Measurements from ENCODE around the gene VPS11.
A peak's percentile ranks its signal among the peaks of the same experiment; 100 is the strongest.

VPS11 gene

DNA sequence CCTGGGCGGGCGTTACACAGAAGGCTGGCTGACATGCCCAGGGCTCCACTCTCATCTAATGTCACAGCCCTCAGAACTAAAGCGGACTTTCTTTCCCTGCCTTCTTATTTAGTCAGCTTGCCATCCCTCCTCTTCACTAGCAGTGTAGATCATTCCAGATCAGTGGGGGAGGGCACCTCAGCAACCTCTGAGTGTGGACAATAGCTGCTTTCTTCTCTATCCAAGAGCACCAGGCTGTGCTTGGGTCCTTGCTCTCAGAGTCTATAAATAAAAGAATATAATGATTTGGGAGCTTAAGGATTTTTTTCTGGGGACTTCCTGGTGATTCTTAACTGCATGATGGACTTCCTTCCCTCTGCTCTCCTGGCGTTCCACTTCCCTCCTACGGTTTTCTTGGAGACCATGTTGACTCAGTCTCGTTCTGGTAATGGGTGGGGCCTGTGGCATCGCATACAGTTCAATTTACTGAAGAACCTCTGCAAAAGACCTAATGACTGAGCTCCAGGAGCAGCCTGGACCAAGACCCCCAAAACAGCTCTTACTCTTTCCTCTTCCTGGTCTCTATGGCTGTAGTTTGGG lies 14.2 kb downstream of the VPS11 start:
- peak overlapping the region; percentile 68 for H3K27ac Mint-ChIP-seq
- H3K4me3 Mint-ChIP-seq = no peak overlapping the region
- no peaks in the 10 kb centered on the region for H3K9me3 Mint-ChIP-seq
- H3K4me1 Mint-ChIP-seq = peaks cover 8 to 10% of the 10 kb centered on the region in 2 donors
- H3K27me3 Mint-ChIP-seq = no peaks in the 10 kb centered on the region
- H3K36me3 Mint-ChIP-seq = peaks cover 29 to 40% of the 10 kb centered on the region in 2 donors
- DNase-seq (no peak), ATAC-seq (replicated peaks) (no peak)

DNA sequence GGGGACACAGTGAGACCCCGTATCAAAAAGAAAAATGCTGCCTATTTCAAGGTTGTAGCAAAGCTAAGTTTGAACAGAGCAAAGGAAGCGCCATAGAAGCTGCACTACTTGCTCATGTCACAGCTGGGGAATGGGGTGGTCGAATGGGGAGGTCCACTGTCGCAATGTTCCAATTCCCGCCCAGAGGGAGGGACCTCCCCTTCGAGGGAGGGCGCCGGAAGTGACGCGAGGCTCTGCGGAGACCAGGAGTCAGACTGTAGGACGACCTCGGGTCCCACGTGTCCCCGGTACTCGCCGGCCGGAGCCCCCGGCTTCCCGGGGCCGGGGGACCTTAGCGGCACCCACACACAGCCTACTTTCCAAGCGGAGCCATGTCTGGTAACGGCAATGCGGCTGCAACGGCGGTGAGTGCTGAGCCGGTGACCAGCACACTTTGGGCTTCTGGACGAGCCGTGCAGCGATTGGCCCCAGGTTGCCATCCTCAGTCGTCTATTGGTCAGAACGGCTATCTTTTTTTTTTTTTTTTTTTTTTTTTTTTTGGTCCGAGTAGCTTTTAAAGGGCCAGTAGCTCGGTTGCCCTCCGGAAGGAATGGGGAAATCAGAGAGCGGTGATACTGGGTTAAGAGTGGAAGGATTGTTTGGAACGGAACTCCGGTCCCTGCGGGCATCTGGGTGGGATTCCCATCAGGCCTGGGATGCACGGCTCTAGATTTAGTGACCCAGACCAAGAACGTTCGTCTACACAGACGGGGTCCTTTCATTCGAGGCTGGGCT lies 17.2 kb downstream of the VPS11 start, which contains the start of gene HMBS:
Gene HMBS (plus strand): TSS at position 219 of the 774 bp plus-strand sequence. CDS start 153 bp downstream, at position 372.
- H3K27ac Mint-ChIP-seq = peak within 1 kb of the TSS; percentile 98
- ATAC-seq (replicated peaks) (peak; percentile 93 to 95), DNase-seq (peak; percentile 91)
- H3K9me3 Mint-ChIP-seq = no peaks in the 10 kb centered on the region
- H3K4me3 Mint-ChIP-seq = peak within 1 kb of the TSS; percentile 96 to 97
- H3K27me3 Mint-ChIP-seq = no peaks in the 10 kb centered on the region
- H3K36me3 Mint-ChIP-seq = peaks cover 21 to 33% of the 10 kb centered on the region in 2 donors
- peaks cover 13 to 22% of the 10 kb centered on the region in 2 donors for H3K4me1 Mint-ChIP-seq

DNA sequence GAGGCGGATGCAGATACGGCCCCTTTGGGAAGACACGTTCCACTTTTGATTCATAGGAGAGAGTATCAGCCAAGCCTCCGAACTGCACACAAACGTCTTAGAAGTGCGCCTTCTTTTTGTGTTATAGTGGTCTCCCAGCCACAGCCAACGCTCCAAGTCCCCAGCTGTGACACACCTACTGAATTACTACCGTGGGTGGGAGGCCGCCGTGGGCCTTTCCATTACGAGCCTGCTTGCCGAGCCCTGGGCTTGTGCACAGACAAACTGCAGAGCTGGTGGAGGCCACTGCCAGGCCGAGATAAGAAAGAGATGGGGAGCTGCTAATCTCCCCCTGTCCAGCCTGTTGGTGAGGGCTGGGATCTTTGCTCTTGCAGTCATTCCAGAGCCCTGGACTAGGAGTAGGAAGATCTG lies 17.8 kb downstream of the VPS11 start:
- DNase-seq = no peak

DNA sequence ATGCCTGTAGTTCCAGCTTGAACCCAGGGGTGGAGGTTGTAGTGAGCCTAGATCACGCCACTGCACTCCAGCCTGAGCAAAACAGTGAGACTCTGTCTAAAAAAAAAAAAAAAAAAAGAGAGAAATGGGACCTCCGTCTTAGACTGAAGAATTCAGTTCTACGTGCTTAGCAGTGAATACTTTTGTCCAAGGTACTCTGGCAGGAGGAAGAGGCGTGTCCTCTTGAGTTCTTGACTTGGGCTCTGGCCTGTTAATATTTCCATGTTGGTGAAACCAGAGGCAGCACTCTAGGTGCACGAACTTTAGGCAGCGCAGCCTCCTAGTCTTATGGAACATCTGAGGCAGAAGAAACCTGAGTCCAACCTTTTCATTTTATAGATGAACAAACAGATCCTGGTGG lies 19.5 kb downstream of the VPS11 start:
- ATAC-seq (replicated peaks) = no peak
- H3K4me1 Mint-ChIP-seq = peaks cover 16 to 30% of the 10 kb centered on the region in 2 donors
- no peak overlapping the region for H3K4me3 Mint-ChIP-seq
- H3K36me3 Mint-ChIP-seq = peaks cover 18 to 25% of the 10 kb centered on the region in 2 donors
- H3K9me3 Mint-ChIP-seq = no peaks in the 10 kb centered on the region
- DNase-seq = no peak
- H3K27me3 Mint-ChIP-seq = no peaks in the 10 kb centered on the region
- H3K27ac Mint-ChIP-seq = no peak overlapping the region

More for the DNA sequence above, 17.8 kb downstream of the VPS11 start:
- Mint-ChIP-seq H3K36me3 (peaks cover 26 to 36% of the 10 kb centered on the region in 2 donors), H3K27me3 (no peaks in the 10 kb centered on the region), H3K9me3 (no peaks in the 10 kb centered on the region), H3K4me3 (peak overlapping the region; percentile 96 to 97), H3K4me1 (peaks cover 14 to 28% of the 10 kb centered on the region in 2 donors), H3K27ac (peak overlapping the region; percentile 98)
- peak; percentile 36 to 47 for ATAC-seq (replicated peaks)

DNA sequence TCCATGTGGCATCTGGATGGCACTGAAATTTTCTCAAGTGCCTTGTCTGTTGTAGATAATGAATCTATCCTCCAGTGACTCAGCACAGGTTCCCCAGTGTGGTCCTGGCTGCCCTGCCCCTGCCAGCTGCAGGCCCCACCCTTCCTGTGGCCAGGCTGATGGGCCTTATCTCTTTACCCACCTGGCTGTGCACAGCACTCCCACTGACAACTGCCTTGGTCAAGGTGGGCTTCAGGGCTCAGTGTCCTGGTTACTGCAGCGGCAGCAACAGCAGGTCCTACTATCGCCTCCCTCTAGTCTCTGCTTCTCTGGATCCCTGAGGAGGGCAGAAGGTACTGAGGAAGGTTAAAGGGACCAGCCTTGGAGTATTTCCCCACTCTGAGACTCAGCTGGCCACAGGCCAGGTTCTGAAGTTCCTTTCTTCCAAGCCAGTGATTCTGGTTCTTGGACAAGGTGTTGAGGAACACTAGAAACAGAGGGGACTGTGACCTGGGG lies 20.2 kb downstream of the VPS11 start:
- H3K9me3 Mint-ChIP-seq = no peaks in the 10 kb centered on the region
- no peak for ATAC-seq (replicated peaks)
- no peak overlapping the region for H3K27ac Mint-ChIP-seq
- no peaks in the 10 kb centered on the region for H3K27me3 Mint-ChIP-seq
- H3K36me3 Mint-ChIP-seq = peaks cover 19 to 27% of the 10 kb centered on the region in 2 donors
- peaks cover 21 to 37% of the 10 kb centered on the region in 2 donors for H3K4me1 Mint-ChIP-seq
- H3K4me3 Mint-ChIP-seq = no peak overlapping the region
- no peak for DNase-seq

DNA sequence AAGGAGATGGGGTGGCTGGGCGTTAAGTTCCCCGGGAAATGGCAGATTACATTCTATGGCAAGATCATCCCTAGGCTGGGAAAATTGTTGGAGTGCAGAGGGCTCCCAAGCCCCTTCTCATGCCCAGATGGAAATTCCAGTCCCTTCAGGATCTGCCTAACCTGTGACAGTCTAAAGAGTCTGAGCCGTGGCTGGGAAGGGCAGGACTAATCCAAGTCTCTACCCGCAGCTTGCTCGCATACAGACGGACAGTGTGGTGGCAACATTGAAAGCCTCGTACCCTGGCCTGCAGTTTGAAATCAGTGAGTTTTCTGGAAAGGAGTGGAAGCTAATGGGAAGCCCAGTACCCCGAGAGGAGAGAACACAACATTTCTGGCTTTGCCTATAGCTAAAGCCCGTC lies 20.8 kb downstream of the VPS11 start:
- peaks cover 19 to 30% of the 10 kb centered on the region in 2 donors for H3K36me3 Mint-ChIP-seq
- no peaks in the 10 kb centered on the region for H3K9me3 Mint-ChIP-seq
- H3K27me3 Mint-ChIP-seq = no peaks in the 10 kb centered on the region
- no peak for DNase-seq
- no peak for ATAC-seq (replicated peaks)
- no peak overlapping the region for H3K4me3 Mint-ChIP-seq
- no peak overlapping the region for H3K27ac Mint-ChIP-seq
- H3K4me1 Mint-ChIP-seq = peaks cover 24 to 43% of the 10 kb centered on the region in 2 donors

DNA sequence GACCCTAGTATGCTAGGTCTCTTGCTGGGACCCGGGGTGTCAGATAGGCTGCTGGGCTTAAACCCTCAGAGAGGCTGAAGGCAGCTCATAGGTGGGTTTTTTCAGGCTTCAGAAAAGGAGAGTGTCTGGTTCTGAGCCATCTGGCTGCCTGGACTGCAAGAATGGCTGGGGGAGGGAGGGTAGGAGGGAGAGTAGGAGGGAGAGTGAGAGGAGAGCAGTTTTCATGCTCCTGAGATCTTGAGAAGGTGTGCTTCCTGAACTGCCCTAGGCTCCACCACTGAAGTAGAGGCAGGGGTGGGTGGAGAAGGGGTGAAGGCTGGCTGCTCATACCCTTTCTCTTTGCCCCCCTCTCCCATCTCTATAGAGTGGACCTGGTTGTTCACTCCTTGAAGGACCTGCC lies 21.7 kb downstream of the VPS11 start:
- no peak for DNase-seq
- H3K36me3 Mint-ChIP-seq = peaks cover 25 to 39% of the 10 kb centered on the region in 2 donors
- H3K9me3 Mint-ChIP-seq = no peaks in the 10 kb centered on the region
- peaks cover 24 to 51% of the 10 kb centered on the region in 2 donors for H3K4me1 Mint-ChIP-seq
- no peak overlapping the region for H3K27ac Mint-ChIP-seq
- H3K27me3 Mint-ChIP-seq = no peaks in the 10 kb centered on the region
- ATAC-seq (replicated peaks) = no peak
- H3K4me3 Mint-ChIP-seq = no peak overlapping the region

DNA sequence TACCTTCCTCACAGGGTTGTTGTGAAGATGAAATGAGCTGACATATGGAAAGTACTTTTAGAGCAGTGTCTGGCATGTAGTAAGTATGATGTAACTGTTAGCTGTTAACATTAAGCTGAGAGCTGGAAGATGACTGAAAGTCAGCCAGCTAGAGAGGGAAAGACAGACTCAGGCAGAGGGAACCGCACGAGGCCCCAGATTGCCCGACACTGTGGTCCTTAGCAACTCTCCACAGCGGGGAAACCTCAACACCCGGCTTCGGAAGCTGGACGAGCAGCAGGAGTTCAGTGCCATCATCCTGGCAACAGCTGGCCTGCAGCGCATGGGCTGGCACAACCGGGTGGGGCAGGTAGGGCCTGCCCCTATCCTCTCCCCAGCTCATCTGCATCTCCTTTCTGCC lies 23.6 kb downstream of the VPS11 start:
- H3K36me3 Mint-ChIP-seq = peaks cover 31 to 43% of the 10 kb centered on the region in 2 donors
- no peaks in the 10 kb centered on the region for H3K27me3 Mint-ChIP-seq
- DNase-seq (no peak), ATAC-seq (replicated peaks) (no peak)
- no peaks in the 10 kb centered on the region for H3K9me3 Mint-ChIP-seq
- H3K4me3 Mint-ChIP-seq = no peak overlapping the region
- no peak overlapping the region for H3K27ac Mint-ChIP-seq
- H3K4me1 Mint-ChIP-seq = peaks cover 21 to 56% of the 10 kb centered on the region in 2 donors

DNA sequence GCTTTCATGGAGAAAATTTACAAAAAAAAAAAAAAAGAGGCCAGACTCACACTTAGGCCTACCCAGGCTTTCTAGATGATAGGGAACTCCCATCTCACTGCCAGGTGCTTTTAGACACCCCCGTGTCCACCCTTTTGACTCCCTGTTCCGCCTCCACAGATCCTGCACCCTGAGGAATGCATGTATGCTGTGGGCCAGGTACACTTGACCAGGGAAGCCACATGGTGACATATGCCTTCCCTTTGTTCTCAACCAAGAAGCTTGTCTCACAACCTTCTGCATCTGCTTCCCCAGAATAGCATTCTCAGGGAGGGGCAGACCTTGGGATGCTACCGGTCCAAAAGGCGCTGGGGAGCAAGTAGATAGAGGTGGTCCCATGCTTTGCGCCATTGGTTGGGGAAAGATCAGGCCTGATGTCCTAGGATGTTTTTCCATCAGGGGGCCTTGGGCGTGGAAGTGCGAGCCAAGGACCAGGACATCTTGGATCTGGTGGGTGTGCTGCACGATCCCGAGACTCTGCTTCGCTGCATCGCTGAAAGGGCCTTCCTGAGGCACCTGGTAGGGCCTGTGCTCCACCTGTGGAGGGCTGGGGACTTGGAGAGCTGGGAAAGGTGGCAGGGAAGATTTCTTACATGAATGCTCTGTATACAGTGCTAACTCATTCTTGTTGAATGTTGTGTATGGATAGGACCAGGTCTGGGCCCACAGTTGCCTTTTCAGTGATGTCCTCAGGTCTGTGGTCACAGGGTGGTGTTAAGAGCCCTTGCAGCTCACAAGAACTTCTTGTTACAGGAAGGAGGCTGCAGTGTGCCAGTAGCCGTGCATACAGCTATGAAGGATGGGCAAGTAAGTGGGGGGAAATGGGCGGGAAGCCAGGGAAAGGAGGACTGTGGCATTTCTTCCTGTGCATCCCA lies 24.6 kb downstream of the VPS11 start:
- Mint-ChIP-seq H3K27ac (no peak overlapping the region), H3K4me3 (peak overlapping the region; percentile 19 to 29), H3K9me3 (no peaks in the 10 kb centered on the region), H3K4me1 (peaks cover 21 to 62% of the 10 kb centered on the region in 2 donors), H3K36me3 (peaks cover 37 to 50% of the 10 kb centered on the region in 2 donors), H3K27me3 (no peaks in the 10 kb centered on the region)
- no peak for ATAC-seq (replicated peaks)
- no peak for DNase-seq

DNA sequence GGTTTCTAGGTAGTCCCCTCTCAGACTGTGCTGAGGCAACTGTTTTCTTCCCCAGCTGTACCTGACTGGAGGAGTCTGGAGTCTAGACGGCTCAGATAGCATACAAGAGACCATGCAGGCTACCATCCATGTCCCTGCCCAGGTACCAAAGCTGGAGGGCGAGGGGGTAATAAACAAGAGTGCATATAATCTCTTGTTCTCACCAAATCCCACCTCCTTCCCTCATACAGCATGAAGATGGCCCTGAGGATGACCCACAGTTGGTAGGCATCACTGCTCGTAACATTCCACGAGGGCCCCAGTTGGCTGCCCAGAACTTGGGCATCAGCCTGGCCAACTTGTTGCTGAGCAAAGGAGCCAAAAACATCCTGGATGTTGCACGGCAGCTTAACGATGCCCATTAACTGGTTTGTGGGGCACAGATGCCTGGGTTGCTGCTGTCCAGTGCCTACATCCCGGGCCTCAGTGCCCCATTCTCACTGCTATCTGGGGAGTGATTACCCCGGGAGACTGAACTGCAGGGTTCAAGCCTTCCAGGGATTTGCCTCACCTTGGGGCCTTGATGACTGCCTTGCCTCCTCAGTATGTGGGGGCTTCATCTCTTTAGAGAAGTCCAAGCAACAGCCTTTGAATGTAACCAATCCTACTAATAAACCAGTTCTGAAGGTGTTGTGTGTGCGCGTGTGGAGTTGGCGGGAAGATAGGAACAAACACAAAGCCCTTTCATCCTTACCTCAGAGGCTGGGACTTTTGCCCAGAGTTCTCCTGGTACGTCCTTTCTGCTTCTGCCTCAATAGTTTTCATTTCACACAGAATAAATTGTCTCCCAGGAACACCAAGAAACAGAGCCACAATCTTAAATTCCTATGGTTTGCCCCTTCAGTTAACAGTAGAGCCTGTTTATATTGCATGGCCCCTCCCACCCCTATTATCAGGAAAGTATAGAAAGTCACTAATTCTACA lies 25.5 kb downstream of the VPS11 start:
- H3K27me3 Mint-ChIP-seq = no peaks in the 10 kb centered on the region
- H3K9me3 Mint-ChIP-seq = no peaks in the 10 kb centered on the region
- peak overlapping the region; percentile 95 for H3K27ac Mint-ChIP-seq
- peaks cover 21 to 61% of the 10 kb centered on the region in 2 donors for H3K4me1 Mint-ChIP-seq
- ATAC-seq (replicated peaks) (no peak), DNase-seq (no peak)
- peaks cover 43 to 54% of the 10 kb centered on the region in 2 donors for H3K36me3 Mint-ChIP-seq
- H3K4me3 Mint-ChIP-seq = peak overlapping the region; percentile 93 to 97

DNA sequence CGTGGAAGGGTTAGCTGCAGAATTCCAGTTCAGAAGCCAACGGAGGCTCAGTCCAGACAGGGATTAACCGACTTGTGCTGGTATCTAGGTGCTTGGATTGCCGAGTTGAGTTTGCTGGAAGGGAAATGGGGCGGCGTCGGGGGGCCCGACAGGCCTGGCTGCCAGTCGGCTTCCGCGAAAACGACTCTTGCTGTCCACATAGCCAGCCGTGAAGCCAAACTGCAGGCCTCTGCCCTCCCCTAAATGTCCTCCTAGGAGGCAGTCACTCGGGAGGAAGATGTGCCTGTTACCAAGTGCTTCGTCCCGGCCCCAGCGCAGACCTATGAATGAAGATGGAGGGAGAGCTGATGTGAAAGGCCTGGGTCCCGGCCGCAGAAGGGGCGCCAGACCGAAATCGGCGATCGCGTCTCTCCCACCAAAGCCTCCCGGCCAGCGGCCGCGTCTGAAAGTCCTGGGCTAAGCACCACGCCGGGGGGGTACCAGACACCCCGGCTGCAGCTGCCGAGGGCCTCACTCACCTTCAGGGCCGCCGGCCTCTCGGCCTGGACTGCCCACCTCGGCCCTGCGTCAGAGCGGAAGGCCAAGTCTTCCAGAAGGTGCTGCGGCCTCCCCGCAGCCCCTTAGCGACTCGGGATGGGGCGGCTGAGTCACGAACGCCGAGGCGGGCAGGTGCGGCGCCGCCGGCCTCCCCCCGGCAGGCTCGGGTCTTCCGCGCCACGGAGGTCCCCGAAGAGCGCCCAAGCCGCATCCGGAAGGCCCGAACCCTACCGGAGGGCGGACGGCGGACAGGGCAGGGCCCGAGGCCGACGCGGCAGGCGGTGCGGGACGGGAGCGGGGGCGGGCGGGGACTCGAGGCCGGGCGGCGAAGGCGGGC lies 26.6 kb downstream of the VPS11 start:
- DNase-seq (peak; percentile 43), ATAC-seq (replicated peaks) (peak; percentile 20 to 22)
- H3K27me3 Mint-ChIP-seq = no peaks in the 10 kb centered on the region
- H3K4me1 Mint-ChIP-seq = peaks cover 26 to 59% of the 10 kb centered on the region in 2 donors
- H3K27ac Mint-ChIP-seq = peak overlapping the region; percentile 97
- H3K9me3 Mint-ChIP-seq = no peaks in the 10 kb centered on the region
- peak overlapping the region; percentile 93 to 97 for H3K4me3 Mint-ChIP-seq
- H3K36me3 Mint-ChIP-seq = peaks cover 45 to 57% of the 10 kb centered on the region in 2 donors

DNA sequence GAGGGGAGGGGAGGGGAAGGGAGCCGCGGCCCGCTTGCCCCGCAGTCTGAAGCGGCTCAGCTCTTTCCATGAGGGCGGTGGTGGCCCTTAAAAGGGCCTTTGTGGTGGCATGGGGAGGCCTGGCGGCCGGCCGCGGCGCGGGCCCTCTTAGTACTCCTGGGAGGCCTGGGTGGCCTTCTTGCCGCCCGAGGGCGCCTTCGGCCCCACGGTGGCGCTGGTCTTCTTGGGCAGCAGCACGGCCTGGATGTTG lies 27.1 kb downstream of the VPS11 start:
- peaks cover 26 to 61% of the 10 kb centered on the region in 2 donors for H3K4me1 Mint-ChIP-seq
- DNase-seq = peak; percentile 66
- peak; percentile 57 to 61 for ATAC-seq (replicated peaks)
- H3K27ac Mint-ChIP-seq = peak overlapping the region; percentile 97
- no peaks in the 10 kb centered on the region for H3K9me3 Mint-ChIP-seq
- peak overlapping the region; percentile 93 to 97 for H3K4me3 Mint-ChIP-seq
- H3K36me3 Mint-ChIP-seq = peaks cover 41 to 55% of the 10 kb centered on the region in 2 donors
- no peaks in the 10 kb centered on the region for H3K27me3 Mint-ChIP-seq

Measured in stimulated activated naive B cell treated with anti-CD40 and anti-IgM and Interleukin-4, amounts not matched to agents 10 μg/mL and 1 μg/mL and 100 μg/mL, for 72 hours (primary cell).